Hematopoietic multipotent progenitor cell treated with erythropoietin and hydrocortisone succinate and interleukin-3 and kit ligand, for 6 days (in vitro differentiated cells): ENCODE data around the gene SLC7A6.
A peak's percentile ranks its signal among the peaks of the same experiment; 100 is the strongest.

Experiments used
- DNase-seq: peaks from one replicate; pipeline ENCODE4 v3.0.0-alpha.2; 2015

Gene SLC7A6

DNA sequence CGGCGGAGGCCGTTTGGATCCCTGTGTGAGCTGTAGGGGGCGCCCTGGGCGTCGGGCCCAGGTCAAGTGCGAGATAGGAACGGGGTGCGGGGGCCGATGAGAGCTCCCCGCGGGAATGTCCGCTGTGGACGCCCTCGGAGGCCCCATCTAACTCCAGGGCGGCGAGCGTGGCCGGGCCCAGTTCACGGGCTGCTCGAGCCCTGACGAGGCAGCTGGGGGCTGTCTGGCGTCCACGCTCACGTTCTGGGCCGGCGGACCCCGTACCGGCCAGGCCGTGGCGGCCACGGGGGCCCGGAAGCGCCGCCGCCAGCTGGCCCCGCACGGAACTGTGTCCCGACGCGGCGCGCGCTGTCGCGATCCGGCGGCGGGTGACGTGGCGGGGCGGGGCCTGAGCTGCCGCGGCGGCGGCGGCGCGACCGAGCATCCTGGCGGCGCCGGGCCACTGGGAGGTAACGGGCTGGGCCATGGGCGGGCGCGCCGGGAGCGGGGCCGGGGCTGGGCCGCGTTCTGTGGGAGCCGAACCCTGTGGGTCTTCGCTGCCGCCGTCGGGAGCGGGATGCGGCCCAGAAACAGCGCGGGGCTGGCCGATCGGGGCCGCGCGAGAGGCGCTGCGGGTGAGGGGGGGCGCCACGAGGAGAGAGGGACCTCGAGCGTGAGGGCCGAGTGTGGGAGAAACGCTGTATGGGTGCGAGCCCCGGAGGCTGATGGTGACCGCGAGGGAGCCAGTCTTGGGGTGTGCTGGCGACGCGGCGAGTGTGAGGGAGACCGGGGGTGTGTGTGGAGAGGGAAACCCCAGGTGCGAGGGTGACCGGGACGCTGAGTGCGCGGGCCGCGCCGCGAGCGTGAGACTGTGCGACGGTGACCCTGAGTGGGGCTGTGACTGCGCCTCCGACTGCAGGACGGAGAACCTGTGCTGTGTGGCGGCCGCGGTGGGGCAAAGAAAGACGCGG is at the start of gene SLC7A6:
Gene SLC7A6 (plus strand): TSS at position 399 of the 950 bp plus-strand sequence. CDS start 10,201 bp downstream, outside the sequence.
- peak; percentile 87 for DNase-seq

DNA sequence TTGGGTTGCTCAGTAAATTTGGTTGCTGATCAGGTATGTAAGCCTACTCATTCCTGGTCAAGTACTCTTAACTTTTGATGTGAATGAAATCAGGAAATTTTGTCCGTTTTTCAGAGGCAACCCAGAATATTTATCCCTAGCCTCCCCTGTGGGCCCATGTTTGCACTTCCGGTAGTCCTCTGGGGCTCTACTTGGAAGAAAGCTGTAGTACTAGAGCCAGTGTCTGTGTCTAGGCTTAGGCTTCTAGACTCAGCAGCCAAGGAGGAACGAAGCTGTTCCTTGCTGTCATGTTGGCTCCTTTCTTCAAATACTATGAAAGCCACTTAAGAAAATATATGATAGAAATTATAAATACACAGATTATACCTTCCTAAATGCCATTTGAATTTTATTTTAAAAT is 49.6 kb upstream of the SLC7A6 start:
- no peak for DNase-seq

DNA sequence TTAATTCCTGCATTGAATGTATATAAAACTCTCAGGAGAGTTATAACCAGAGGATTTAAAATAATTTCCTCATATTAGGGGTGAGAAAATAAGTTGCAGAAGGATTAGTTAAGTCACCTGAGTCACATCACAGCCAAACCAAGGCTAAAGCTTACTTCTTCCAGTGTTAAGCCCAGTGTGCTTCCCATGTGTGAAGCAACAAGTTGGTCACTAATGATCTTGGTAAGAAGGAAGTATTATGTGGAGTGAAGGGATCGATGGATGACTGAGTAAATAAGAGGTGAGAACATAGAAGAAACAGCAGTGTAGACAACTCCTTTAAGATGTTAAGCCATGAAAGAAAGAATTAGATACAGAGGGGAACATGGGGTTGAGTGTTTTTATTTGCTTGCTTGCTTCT is 49.0 kb upstream of the SLC7A6 start:
- DNase-seq: no peak

DNA sequence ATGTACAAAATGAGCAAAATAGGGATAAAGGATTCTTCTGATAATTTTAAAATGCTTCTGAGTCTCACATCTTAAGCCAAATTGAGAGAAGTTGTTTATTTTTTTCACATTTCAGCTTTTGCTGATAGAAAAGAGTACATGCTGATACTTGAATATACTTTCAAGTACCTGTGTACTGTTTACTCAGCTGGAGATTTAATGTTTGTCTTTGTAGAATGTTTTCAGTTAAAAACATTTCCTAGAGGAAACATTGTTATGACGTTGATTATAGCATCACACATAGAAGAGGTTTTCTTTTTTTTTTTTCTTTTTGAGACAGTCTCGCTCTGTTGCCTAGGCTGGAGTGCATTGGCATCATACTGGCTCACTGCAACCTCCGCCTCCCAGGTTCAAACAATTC is 48.1 kb upstream of the SLC7A6 start:
- DNase-seq: no peak

DNA sequence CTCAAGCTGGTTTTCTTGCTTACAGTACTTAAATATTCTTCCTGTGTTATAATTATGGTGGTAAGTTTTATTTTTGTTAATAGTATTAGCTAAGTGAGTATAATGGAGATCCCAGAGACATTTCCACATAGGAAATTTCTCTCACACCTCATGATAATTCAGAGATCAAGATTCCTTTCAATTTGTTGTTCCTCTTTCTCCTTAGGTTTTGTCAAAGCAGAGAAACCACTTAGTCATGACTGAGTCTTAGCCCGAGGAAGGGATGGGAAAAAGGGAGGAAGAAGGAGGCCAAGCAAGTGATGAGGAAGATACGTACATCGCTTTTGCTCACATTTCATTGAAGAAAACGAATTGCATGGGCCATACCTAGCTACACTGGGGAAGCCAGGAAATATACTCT is 46.8 kb upstream of the SLC7A6 start:
- DNase-seq: no peak

DNA sequence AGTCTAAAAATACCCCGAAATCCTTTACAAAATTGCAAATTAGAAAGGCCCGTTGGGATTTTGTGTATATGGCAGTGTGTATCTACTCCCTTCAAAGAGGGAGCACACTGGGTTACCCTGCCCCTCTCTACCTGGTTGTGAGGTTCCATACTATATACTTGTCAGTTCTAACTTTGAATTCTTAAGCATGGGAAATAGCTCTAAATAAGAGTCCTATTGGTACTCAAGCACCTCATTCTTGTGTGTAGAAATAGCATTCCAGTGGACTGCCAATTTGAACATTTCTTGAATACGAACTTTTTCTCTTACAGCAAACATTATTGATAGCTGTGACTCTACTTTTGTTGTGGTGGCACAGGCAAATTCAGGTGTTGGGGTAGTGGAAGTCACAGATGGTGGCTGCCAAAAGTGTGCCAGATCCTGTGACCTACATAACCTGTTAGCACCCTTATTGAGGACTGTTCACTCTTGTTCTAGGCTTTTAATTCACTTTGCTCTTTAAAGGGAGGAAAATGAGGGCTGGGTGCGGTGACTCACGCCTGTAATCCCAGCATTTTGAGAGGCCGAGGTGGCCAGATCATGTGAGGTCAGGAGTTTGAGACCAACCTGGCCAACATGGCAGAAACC is 44.5 kb upstream of the SLC7A6 start:
- no peak for DNase-seq

DNA sequence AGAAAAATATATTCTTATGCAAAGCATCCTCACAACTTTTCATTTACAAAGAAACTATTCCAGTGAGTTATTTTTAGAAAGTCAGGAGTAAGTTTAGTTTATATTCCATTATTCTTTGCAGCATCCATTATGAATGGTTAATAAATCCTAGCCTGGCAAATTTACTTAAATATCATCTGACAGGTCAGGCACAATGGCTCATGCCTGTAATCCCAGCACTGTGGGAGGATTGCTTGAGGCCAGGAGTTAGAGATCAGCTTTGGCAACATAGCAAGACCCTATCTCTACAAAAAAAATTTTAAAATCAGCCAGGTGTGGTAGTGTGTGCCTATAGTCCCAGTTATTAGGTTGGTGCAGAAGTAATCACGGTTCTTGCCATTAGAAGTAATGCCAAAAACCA is 41.3 kb upstream of the SLC7A6 start:
- no peak for DNase-seq

DNA sequence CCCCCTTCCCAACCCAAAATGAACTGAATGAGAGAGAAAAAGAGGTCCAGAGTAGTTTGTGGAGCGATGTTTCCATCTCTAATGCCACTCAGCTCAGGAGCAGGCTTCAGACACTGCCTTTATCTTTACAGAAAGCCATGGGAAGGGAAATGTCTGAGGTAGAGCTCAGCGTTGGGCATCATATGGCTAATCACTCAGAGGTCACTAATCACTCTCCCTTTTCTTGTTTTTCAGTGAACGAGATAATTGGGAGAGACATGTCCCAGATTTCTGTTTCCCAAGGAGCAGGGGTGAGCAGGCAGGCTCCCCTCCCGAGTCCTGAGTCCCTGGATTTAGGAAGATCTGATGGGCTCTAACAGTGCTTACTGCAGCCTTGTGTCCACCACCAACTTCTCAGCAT is 38.2 kb upstream of the SLC7A6 start:
- no peak for DNase-seq

DNA sequence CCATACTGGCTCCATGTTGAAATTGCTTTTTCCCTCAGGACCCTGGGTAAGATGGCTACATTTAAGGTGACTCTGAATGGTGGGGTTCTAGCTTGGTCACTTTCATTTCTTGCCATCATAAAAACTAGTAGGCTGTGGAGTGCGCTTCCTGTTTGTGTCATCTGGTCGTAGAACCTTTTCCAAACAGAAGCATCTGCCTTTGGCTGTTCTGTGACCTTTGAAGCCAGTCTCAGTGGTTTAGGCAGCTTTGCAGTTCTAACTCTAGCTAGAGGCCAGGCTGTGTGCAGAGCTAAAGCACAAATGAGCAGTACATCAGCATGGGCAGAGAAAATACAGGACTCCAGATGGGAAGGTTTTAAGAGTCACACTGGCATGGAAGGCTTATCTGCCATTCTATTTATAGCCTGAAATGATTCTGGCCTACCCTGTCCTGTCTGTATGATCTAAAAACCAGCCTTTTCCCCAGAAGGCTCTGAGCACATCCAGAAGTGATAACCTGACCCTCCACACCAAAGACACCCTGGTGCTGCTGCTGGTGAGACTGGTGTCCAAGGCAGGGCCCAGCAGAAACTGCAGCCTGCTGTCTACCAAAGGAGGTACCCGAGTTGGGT is 37.0 kb upstream of the SLC7A6 start:
- no peak for DNase-seq

DNA sequence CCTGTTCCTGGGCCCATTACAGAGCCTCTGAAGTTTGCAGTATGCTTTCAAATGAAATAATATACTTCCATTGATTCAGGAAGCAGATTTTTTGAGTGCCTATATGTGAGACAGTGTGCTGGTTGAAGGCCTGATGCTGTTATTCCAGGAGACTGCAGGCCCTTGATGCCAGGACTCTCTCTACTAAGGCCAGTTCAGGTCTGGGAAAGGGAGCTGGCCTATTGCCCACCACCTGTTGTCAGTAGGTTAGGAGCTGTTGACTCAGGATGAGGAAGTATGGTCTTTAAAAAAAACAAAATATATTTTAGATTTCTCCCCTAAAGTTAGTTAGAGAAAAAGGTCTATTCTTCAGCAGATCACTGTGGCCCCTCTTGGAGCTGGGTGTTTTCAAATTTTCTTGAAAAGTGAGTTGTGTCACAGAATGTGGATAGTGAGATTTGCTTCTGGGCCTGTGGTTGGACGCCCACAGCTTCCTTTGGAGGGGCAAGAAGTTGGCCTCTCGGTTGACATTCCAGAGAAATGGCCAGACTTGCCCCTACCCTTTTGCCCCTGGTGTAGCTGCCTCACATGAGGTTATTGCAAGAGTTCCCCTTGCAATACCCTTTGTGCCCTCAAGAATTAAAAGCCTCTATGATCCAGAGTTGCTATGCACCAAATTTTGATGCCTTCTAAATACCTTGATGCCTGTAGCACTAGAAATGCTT is 36.3 kb upstream of the SLC7A6 start:
- no peak for DNase-seq

DNA sequence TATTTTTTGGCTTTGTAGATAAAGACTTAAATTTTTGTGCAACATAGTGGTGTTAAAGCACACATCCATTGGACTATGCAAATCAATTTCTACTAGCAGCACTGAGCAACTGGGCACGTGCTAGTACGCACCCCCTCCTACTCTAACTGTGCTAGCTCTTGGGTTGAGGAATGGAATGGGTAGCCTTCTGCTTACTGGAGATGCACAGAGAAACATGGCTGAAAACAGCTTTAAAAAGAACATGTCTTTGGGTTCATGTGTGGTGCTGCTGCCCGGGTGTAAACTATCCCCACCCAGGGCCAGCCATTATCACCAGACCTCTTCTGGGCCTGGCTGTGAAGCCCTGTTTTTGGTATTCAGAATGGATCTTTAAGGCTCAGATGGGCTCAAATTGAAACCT is 35.7 kb upstream of the SLC7A6 start:
- no peak for DNase-seq

DNA sequence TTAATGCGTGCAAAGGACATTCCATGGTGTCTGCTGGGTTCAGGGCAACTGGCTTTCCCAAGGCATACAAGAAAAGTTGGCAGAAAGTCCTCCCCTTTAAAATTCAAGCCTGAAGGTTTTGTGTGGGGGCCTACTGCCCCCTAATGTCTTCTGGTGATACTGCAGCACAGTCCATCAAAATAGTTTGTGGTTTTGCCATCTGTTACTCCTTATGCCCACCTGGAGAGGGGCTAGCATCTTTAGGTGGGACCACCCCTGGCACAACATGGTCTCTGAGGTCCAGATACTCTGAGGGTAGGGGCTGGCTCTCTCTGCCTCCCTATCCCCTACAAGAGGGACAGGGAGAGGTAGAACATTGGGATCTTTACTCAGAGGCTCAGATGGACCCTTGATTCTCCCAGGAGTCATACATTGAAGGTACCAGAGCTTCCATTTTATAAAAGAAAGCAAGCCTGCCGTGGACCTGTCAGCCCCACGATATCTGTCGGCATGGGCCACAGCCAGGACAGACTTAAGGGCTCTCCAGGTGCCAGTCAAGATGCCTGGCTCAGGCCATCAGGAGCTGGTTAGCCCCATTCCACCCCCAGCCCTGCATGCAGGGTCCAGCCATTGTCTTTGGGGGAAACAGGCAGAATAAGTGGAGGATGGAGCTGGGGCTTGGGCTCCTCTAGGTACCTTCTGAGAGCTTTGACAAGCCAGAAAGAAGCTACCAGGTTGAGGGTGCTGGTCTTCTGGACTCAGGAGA is 34.7 kb upstream of the SLC7A6 start:
- peak; percentile 82 for DNase-seq

DNA sequence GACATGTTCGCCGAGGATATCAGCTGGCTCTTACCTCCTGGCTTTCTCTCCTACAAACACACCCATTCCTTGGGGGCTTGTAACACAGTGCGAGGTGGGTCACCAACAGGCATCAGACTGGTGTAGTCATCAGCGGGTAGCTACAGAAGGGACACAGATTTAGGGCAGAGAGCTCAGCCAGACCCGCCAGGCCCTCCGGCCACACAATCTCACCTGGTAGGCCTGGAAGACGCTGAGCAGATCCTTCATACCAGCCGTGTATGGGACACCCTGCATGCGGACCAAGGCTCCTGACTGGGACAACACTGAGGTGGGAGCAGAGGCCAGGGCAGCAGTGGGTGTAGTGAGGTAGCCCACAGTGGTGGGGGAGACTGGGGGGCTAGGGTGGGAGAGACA is 34.2 kb upstream of the SLC7A6 start:
- no peak for DNase-seq

DNA sequence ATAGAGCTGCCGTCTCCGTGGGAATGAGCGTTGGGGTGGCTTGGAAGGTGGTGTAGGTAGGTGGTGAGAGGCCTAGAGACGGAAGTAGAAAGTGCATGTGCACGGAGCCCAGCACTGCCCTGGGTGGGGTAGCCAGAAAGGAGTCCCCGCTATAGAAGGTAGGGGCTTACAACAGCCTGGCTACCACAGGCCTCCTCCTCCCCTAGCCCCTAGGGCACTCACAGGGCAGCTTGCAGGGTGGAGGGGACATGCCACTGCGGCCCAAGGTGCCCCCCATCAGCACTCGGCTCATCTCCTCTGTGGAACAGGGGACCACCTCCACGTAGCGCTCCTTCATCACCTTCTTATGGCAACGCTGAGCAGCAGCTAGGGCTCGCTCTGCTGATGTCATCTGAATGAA is 33.4 kb upstream of the SLC7A6 start:
- DNase-seq: no peak

DNA sequence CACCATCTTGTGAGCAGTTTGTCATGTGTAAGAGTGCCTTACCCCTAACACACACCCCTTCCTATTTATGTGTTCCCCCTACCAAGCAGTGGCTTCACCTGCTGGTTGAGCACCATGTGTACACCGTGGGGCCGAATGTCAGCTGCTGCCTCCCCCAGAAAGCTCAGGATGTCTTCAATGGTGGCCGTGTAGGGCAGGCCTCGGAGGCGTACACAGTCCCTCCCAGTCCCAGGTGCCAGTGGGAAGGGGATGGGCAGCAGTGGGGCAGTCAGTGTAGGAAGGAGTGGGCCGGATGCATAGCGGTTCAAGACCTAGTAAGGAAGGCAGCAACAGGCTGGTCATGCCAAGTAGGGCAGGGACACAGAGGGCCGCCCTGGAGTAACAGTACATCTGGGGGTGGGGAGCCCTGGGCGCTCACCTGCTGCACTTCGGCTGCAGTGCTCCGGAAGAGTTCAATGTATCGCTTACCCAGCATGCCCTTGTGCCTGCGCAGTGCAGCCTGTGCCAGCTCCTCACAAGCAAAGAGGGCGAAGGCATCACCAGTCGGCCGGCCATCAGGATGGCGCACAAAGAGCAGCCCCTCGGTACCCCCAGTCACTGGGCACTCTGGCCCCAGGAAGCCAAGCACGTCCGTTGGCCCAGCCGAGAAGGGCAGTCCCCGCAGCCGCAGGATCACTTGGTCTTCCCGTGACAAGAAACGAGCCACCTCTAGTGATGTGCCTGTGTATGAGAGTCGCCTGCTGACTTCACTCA is 32.8 kb upstream of the SLC7A6 start:
- no peak for DNase-seq

DNA sequence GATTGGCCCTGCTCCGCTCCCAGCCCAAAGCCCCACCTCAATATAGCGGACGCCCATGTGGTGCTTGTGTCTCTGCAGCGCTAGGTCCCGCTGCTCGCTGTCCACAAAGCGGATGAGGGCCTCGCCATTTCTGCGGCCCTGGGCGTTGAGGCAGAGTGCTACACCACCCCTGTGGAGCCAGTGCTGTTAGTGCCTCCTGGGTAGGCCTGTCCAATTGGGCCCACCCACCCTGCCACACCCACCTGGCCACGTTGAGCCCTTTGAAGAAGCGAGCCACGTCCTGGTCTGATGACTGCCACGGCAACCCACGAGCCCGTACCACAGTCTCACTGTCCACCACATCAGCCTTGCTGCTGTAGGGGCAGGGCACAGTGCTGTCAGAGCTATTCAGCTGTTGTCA is 32.0 kb upstream of the SLC7A6 start:
- DNase-seq: no peak

DNA sequence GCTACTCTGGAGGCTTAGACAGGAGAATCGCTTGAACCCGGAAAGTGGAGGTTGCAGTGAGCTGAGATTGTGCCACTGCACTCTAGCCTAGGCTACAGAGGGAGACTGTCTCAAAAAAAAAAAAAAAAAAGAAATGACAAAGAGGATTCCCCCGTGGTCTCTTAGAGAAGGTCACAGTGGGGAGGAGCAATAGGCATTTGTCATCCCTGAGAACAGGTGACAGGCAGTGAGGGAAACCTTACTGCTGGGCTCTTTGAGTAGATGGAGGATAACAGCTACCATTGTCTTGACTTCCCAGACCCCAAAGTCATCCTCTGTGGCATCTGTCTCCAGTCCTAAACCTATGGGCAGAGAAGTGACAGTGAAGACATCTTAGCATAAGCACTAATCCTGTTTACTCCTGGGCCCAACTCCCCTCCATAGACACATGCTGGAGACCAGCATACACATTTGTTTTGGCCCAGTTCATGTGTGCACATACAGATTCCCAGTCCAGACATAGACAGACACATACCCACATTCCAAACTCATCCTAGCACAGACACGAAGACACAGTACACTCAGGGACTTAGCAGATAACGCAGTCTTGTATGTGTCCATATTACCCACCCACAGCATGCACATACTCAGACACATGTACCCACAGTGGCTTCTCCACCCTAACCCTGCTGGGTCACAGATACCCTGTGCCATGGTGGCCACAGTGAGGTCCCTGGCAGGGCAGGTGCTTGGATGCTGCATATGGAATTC is 31.1 kb upstream of the SLC7A6 start:
- no peak for DNase-seq

DNA sequence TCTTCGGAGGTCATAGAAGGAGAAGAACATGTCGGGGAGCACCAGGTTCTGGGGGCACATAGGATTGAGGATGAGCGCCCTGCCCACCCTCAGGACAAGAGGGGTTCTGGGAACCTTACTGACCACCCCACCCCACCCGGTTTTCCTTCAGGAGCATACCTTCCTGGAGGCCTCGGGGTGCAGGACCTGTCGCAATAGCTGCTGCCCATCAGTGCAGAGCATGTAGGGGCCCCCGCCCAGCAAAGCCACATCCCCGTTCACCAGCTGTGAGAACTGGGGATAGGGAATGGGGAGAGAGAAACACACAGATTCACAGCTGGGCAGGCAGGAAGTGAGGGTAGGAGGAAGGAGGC is 30.5 kb upstream of the SLC7A6 start:
- no peak for DNase-seq

DNA sequence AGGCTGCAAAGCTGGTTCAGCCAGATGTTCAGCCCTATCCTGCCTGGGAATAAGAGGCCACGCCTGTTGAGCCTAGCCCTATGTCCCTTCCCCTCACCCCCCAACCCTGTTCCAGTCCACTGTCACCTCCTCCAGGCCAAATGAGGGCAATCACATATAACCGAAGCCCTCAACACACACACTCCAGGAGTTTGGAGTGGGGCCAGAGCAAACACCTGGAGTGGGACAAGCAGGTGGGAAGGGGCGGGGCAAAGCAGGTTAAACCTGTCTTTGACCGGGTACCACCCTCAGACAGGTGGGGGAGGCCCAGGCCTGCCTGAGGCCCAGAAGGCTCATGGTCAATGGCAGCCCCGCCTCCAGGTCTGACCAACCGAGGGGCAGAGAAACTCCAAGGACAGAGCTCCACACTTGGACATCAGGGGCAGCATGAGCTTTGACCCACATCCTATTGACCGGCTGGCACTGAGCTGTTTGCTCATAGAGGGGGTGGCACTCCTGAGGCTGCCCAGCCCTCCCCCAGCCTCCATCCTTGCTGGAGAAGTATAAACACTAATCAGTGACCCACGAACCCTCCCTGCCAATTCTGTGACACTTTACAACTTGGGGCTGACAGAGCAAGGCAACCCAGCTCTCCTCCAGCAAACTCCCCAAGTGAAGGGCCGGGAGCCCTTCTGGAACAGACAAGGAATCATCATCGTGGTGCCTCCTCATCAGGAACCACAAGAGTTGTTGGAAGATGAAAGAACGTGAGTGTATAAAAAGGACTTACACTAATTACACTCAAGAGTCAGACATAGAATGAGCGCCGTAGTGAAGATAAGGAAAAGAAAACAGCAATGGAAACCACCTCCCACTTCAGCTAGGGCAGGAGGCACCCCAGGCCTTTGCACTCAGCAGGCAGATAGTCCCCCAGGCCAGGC is 29.9 kb upstream of the SLC7A6 start:
- DNase-seq: peak; percentile 31
